ENCODE results near the gene ACLY.

GRCh38 chr17:41956522-41956921, 37.8 kb upstream of the ACLY start:
- no peak for TF ChIP-seq POLR2A (IDR thresholded peaks at IDR 0.05; ENCODE audit: insufficient read depth in 1 of 2, low read depth in 2 of 2, low read length in 2 of 2)
- no peak for TF ChIP-seq GABPA (IDR thresholded peaks at IDR 0.05; ENCODE audit: low read depth, low read length)
- no peak for TF ChIP-seq GABPA (CRISPR knock-in tag; IDR thresholded peaks at IDR 0.05; ENCODE audit: low read depth)
- no peak for TF ChIP-seq HMGA1 (CRISPR knock-in tag; conservative IDR thresholded peaks at IDR 0.05)
- no peak for TF ChIP-seq BHLHE40 (IDR thresholded peaks at IDR 0.05; ENCODE audit: low read length)
- TF ChIP-seq ZNF274 (CRISPR knock-in tag; IDR thresholded peaks at IDR 0.05), result no peak
- TF ChIP-seq SP2 (CRISPR knock-in tag; IDR thresholded peaks at IDR 0.05), result no peak
- no peak for TF ChIP-seq ARID2 (CRISPR knock-in tag; IDR thresholded peaks at IDR 0.05; ENCODE audit: borderline replicate concordance)
- TF ChIP-seq CTCF (CRISPR knock-in tag; IDR thresholded peaks at IDR 0.05), result no peak
- no peak for TF ChIP-seq CSRNP1 (CRISPR knock-in tag; IDR thresholded peaks at IDR 0.05)
- no peak for TF ChIP-seq MIXL1 (CRISPR knock-in tag; IDR thresholded peaks at IDR 0.05)
- no peak for TF ChIP-seq ZBTB39 (CRISPR knock-in tag; IDR thresholded peaks at IDR 0.05)
- no peak for TF ChIP-seq MAFF (IDR thresholded peaks at IDR 0.05; ENCODE audit: low read depth, low read length)
- no peak for TF ChIP-seq ZNF18 (CRISPR knock-in tag; IDR thresholded peaks at IDR 0.05; ENCODE audit: insufficient replicate concordance)
- no peak for TF ChIP-seq CSRNP2 (CRISPR knock-in tag; conservative IDR thresholded peaks at IDR 0.05; ENCODE audit: low read depth)

Measured in HepG2 (cell line).